Heart right ventricle (tissue), 16 donors: ENCODE measurements around the gene ATAD1. TPM values are rescaled to one million over a fixed set of nuclear protein-coding genes. Genes with fewer than 3 reads are reported as not detected.

Experiments
- ATAC-seq, 8 donors: fragments of 200-7000 bp; cut with Tn5 transposase; one replicate each; pipeline ENCODE4 v1.9.1; 2020; ENCODE audit warnings: mild to moderate bottlenecking in 8 of 8, moderate library complexity in 8 of 8, moderate number of reproducible peaks in 1 of 8
- DNase-seq, 2 donors: peaks; one replicate each; pipeline ENCODE4 v3.0.0-alpha.2; 2020
- H3K27ac ChIP-seq, 10 donors: fragments of 200-600 bp; sonication (generic) in 2 of 10; one replicate each; pipeline versions ENCODE4 v1.5.0 to v1.8.0; 2020 to 2022; ENCODE audit warnings: mild to moderate bottlenecking in 3 of 10
- H3K27me3 ChIP-seq, 7 donors: fragments of 200-600 bp; one replicate each; pipeline ENCODE4 v1.8.0; 2021 to 2022; ENCODE audit warnings: mild to moderate bottlenecking in 2 of 7
- H3K36me3 ChIP-seq, 9 donors: fragments of 200-600 bp; sonication (generic) in 1 of 9; one replicate each; pipeline versions ENCODE4 v1.5.0 to v1.8.0; 2020 to 2022; ENCODE audit warnings: mild to moderate bottlenecking in 2 of 9
- H3K4me1 ChIP-seq, 9 donors: fragments of 200-600 bp; sonication (generic) in 1 of 9; one replicate each; pipeline versions ENCODE4 v1.5.0 to v1.8.0; 2020 to 2022; ENCODE audit warnings: mild to moderate bottlenecking in 4 of 9
- H3K4me3 ChIP-seq, 10 donors: fragments of 200-600 bp; sonication (generic) in 2 of 10; one replicate each; pipeline versions ENCODE4 v1.5.0 to v1.8.0; 2020 to 2022; ENCODE audit warnings: mild to moderate bottlenecking in 7 of 10, moderate library complexity in 2 of 10
- H3K9me3 ChIP-seq, 11 donors: fragments of 200-600 bp in 10 of 11; sonication (generic) in 2 of 11; one replicate each; pipeline versions ENCODE4 v1.5.0 to v1.8.0; 2013 to 2022; ENCODE audit warnings: mild to moderate bottlenecking in 2 of 11, control low read depth in 1 of 11, moderate library complexity in 1 of 11
- WGBS, 2 donors: extraction: QIAGEN DNeasy Blood & Tissue Kit; methylation state at CpG; one replicate each; pipeline ENCODE4 v1.1.7; 2013; ENCODE audit warnings: inconsistent platforms in 1 of 2; 5-methylcytosine and 5-hydroxymethylcytosine counted together
- intact Hi-C, 10 donors: fragments of 100-400 bp; cut with DNase I; formaldehyde crosslinking; loops; one replicate each; pipeline versions ENCODE4 v1.11.1 to v1.14.2; 2022
- polyA plus RNA-seq, 2 donors: library from polyadenylated mRNA; stranded (reverse); fragments of 200-250 nt; gene quantifications; one replicate each; pipeline ENCODE4 v1.2.3, GENCODE V29; 2013
- total RNA-seq, 10 donors: library from RNA; stranded (reverse); fragmentation: NEBNext Ultra II Directional in 3 of 10; extraction: Animal tissue kit (Norgen Biotek cat#: 25700) in 3 of 10; gene quantifications; one replicate each; pipeline versions ENCODE4 v1.2.1 to v1.2.4, GENCODE V29; 2021 to 2023
- TF ChIP-seq, protein P1 (sequence below), 9 donors: fragments of 200-600 bp; sonication (generic) in 2 of 9; IDR thresholded peaks; one replicate each; pipeline versions ENCODE4 v1.5.0 to v1.8.0; 2021 to 2022; ENCODE audit warnings: antibody characterized with exemption in 9 of 9, mild to moderate bottlenecking in 5 of 9, moderate library complexity in 1 of 9
- donor health status: Arrhythmogenic right ventricular cardiomyopathy.
- donor health status: ischemic (EF 13 %, LVEDD 7.1; RV severe dilation, severe dysfunction).
- donor health status: healthy with polysubstance abuse.
- donor health status: DM: no; HTN: yes; CAD: no.
- donor health status: DM: no; HTN: no; CAD: no.
- donor health status: ischemic (EF 25% LVEDD 6.9; RV normal size, moderate dysfunction).
- donor health status: ischemic (EF 25% LVEDD 5.7; RV mildly dilated, moderate dysfunction).
- donor health status: healthy.
- donor health status: DM: yes; HTN: yes; CAD: no.
- donor health status: Ischemic cardiomyopathy.
- donor health status: ischemic (EF 35%, LVEDD 5.7; RV mildly dilated, moderate dysfunction).
- donor health status: nonischemic (EF 11% LVEDD 7.7; RV severe dilation, severe dysfunction).
- donor health status: DM: yes; HTN: yes; CAD: no.
- donor health status: PGD.
- donor health status: ischemic (EF 29% LVEDD 5.4; RV normal size, mild dysfunction).
- donor health status: nonischemic (EF 23%, LVEDD 6.1; RV moderate dilation, normal function).

ATAD1 gene
- total and polyA plus RNA-seq, 12 donors, result 18.4 to 147 (median 97.8) TPM

GRCh38 chr10:87764072-87764934, 53.7 kb downstream of the ATAD1 start:
- Histone ChIP-seq H3K4me1 (peaks cover 0 to 22% (median 0%) of the 10 kb centered on the region in 9 donors), H3K27ac (no peak overlapping the region), H3K9me3 (no peaks in the 10 kb centered on the region), H3K36me3 (peaks cover 0 to 79% (median 13%) of the 10 kb centered on the region in 9 donors), H3K4me3 (no peak overlapping the region), H3K27me3 (no peaks in the 10 kb centered on the region)
- DNase-seq (no peak), ATAC-seq (no peak)
- intact Hi-C loops, result no loop called here
- 93% methylated on average over 13 of the region's 13 CpGs for WGBS, 2 donors
- TF ChIP-seq, protein P1, sequence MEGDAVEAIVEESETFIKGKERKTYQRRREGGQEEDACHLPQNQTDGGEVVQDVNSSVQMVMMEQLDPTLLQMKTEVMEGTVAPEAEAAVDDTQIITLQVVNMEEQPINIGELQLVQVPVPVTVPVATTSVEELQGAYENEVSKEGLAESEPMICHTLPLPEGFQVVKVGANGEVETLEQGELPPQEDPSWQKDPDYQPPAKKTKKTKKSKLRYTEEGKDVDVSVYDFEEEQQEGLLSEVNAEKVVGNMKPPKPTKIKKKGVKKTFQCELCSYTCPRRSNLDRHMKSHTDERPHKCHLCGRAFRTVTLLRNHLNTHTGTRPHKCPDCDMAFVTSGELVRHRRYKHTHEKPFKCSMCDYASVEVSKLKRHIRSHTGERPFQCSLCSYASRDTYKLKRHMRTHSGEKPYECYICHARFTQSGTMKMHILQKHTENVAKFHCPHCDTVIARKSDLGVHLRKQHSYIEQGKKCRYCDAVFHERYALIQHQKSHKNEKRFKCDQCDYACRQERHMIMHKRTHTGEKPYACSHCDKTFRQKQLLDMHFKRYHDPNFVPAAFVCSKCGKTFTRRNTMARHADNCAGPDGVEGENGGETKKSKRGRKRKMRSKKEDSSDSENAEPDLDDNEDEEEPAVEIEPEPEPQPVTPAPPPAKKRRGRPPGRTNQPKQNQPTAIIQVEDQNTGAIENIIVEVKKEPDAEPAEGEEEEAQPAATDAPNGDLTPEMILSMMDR (IDR thresholded peaks at IDR 0.05), result no peak

DNA sequence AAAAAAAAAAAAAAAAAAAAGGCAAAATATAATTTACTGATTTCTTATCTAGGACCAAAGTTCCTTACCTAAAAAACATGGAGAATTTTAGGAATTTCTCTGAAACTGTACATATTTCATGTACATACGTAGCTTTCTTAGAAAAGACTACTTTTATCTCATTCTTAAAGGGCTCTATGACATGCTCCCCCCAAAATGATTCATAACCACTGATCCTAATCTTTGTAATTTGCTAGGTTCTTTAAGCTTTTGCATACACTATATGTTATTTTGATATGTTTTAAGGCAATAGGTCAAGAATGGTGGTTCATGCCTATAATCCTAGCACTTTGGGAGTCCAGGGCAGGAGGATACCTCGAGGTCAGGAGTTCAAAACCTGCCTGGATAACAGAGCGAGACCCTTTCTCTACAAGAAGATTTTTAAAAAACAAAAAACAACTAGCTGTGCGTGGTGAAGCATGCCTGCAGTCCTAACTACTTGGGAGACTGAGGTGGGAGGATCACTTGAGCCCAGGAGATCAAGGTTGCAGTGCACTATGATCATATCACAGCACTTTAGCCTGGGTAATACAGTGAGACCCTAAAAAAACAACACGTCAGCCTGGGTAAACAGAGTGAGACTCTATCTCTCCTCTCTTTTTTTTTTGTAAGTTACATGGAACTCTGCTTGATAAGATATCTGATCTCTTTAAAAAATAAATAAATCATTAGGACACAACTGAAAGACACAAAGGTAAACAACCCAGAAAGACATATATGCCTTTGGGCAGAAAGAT, 54.8 kb downstream of the ATAD1 start:
- WGBS, 2 donors, result 91 to 93% methylated on average over 5 of the region's 5 CpGs
- ATAC-seq, result no peak

DNA sequence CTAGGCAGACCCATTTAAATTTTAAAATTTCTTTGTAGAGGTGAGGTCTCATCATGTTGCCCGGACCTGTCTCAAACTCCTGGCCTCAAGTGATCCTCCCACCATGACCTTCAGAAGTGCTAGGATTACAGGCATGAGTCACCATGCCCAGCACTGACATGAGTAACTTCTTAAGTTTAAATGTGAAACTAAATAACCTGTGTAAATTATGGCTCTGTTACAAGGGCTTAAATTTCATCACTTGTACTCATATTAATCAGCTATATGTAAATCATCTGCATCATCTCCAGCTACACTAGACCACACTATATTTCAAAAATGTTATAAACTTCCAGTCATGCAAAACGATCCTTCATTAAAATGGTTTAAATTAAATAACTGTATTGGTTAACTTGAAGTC, 56.1 kb downstream of the ATAD1 start:
- Histone ChIP-seq H3K9me3 (no peaks in the 10 kb centered on the region), H3K4me1 (peaks cover 0 to 22% (median 4%) of the 10 kb centered on the region in 9 donors), H3K36me3 (peaks cover 0 to 70% (median 7%) of the 10 kb centered on the region in 9 donors), H3K4me3 (no peak overlapping the region), H3K27ac (no peak overlapping the region), H3K27me3 (no peaks in the 10 kb centered on the region)
- TF ChIP-seq, protein P1 (IDR thresholded peaks at IDR 0.05), result no peak
- ATAC-seq (peak in 2 of 8 donors; percentile 21 to 70), DNase-seq (no peak)
- intact Hi-C loops, result no loop called here
- WGBS, 2 donors, result 79 to 91% methylated on average over 2 of the region's 2 CpGs

More for the DNA sequence above, 54.8 kb downstream of the ATAD1 start:
- peaks cover 0 to 22% (median 0%) of the 10 kb centered on the region in 9 donors for H3K4me1 ChIP-seq
- no peak for DNase-seq
- H3K4me3 ChIP-seq, result no peak overlapping the region
- no peak overlapping the region for H3K27ac ChIP-seq
- H3K9me3 ChIP-seq, result no peaks in the 10 kb centered on the region
- intact Hi-C loops, result no loop called here
- no peaks in the 10 kb centered on the region for H3K27me3 ChIP-seq
- TF ChIP-seq, protein P1 (IDR thresholded peaks at IDR 0.05), result no peak
- peaks cover 0 to 71% (median 13%) of the 10 kb centered on the region in 9 donors for H3K36me3 ChIP-seq

GRCh38 chr10:87761153-87761552, 56.9 kb downstream of the ATAD1 start:
- DNase-seq (no peak), ATAC-seq (no peak)
- Histone ChIP-seq H3K27me3 (no peaks in the 10 kb centered on the region), H3K9me3 (no peaks in the 10 kb centered on the region), H3K36me3 (peaks cover 0 to 70% (median 7%) of the 10 kb centered on the region in 9 donors), H3K4me1 (peaks cover 0 to 22% (median 4%) of the 10 kb centered on the region in 9 donors), H3K4me3 (no peak overlapping the region), H3K27ac (peak overlapping the region in 1 of 10 donors; percentile 15)
- intact Hi-C loops, result no loop called here
- TF ChIP-seq, protein P1 (IDR thresholded peaks at IDR 0.05), result no peak
- WGBS, 2 donors, result 89 to 93% methylated on average over 4 of the region's 4 CpGs
